ENCODE data around the gene MED14.

DNA sequence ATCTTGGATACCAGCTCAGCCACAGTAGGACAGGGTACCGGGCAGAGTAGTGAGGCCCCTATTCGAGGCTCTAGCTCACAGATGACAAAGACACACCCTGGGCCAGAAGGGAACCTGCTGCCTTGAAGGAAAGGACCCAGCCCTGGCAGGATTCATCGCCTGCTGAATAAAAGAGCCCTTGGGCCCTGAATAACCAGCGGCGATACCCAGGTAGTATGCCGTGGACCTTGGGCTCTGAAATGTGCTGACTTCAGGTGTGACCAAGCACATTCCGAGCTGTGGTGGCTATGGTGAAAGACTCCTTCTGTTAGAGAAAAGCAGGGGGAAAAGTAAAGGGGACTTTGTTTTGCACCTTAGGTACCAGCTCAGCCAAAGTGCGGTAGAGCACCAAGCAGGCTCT lies 14.6 kb downstream of the MED14 start:
- TF ChIP-seq EZH2 (IDR thresholded peaks at IDR 0.05; ENCODE audit: insufficient read depth, poor library complexity, severe bottlenecking) (no peak), EZH2phosphoT487 (IDR thresholded peaks at IDR 0.05; ENCODE audit: insufficient read depth, low read depth) (no peak)
